ENCODE measurements around the gene LMLN. TPM values are rescaled to one million over a fixed set of nuclear protein-coding genes. Genes with fewer than 3 reads are reported as not detected.
"Not testable (repeated sequence)": the region's sequence is repeated elsewhere in the genome, so short reads cannot be mapped to it uniquely, and the experiment has no call there.

The LMLN gene
- polyA plus RNA-seq, 1 donor (not counting 4 experiments of a cell fraction or from before 2014, with no cell fraction given), result 5.2 TPM

- Histone ChIP-seq H3K27ac (ENCODE audit: control insufficient read depth, insufficient read depth, low read length) (no peak overlapping the region), H3K9ac (ENCODE audit: control insufficient read depth, extremely low read depth, insufficient read depth, low read length) (no peak overlapping the region), H3K79me2 (ENCODE audit: control insufficient read depth, insufficient read depth, low read length) (no peaks in the 10 kb centered on the region), H3K27me3 (ENCODE audit: control insufficient read depth, extremely low read depth, insufficient read depth, low read length) (no peaks in the 10 kb centered on the region), H3K9me3 (ENCODE audit: control insufficient read depth, low read depth, low read length) (no peaks in the 10 kb centered on the region), H3K9me1 (ENCODE audit: control insufficient read depth, extremely low read depth, insufficient read depth, low read length) (no peaks in the 10 kb centered on the region), H4K20me1 (ENCODE audit: control insufficient read depth, extremely low read depth, insufficient read depth, low read length) (no peaks in the 10 kb centered on the region), H3K4me1 (ENCODE audit: control insufficient read depth, extremely low read depth, insufficient read depth, low read length) (peaks cover 24% of the 10 kb centered on the region), H3K4me3 (ENCODE audit: control insufficient read depth in 2 of 3, extremely low read depth in 1 of 3, insufficient read depth in 2 of 3, low read depth in 1 of 3, low read length in 3 of 3) (no peak overlapping the region), H2AFZ (ENCODE audit: control insufficient read depth, low read length) (no peak overlapping the region), H3K4me2 (ENCODE audit: control insufficient read depth, extremely low read depth, insufficient read depth, low read depth, low read length) (no peak overlapping the region), H3K36me3 (ENCODE audit: control insufficient read depth in 2 of 2, extremely low read depth in 1 of 2, insufficient read depth in 2 of 2, low read length in 2 of 2) (no peaks in the 10 kb centered on the region)
- DNase-seq (ENCODE audit: low read depth, low spot score) (no peak), FAIRE-seq (no peak)
- TF ChIP-seq EZH2 (IDR thresholded peaks at IDR 0.05; ENCODE audit: low read length), result no peak
- TF ChIP-seq CTCF (optimal IDR thresholded peaks at IDR 0.05 in 1 of 3, IDR thresholded peaks at IDR 0.05 in 1 of 3, conservative IDR thresholded peaks at IDR 0.05 in 1 of 3; ENCODE audit: extremely low read depth in 1 of 3, insufficient read depth in 2 of 3, low read length in 3 of 3), result no peak
- dilution Hi-C loops (cut with MboI; ENCODE audit: extremely low pct_ligation_motif_present, low sequenced_read_pairs), result no loop called here
Measured at GRCh38 chr3:197963019-197963637, 3.1 kb downstream of the LMLN start.

- H2AFZ ChIP-seq (ENCODE audit: control insufficient read depth, low read length); H3K27me3 ChIP-seq (ENCODE audit: control insufficient read depth, extremely low read depth, insufficient read depth, low read length); DNase-seq (ENCODE audit: low read depth, low spot score); H3K9me3 ChIP-seq (ENCODE audit: control insufficient read depth, low read depth, low read length); H3K4me3 ChIP-seq (ENCODE audit: control insufficient read depth in 2 of 3, extremely low read depth in 1 of 3, insufficient read depth in 2 of 3, low read depth in 1 of 3, low read length in 3 of 3); H3K4me1 ChIP-seq (ENCODE audit: control insufficient read depth, extremely low read depth, insufficient read depth, low read length); H4K20me1 ChIP-seq (ENCODE audit: control insufficient read depth, extremely low read depth, insufficient read depth, low read length); H3K27ac ChIP-seq (ENCODE audit: control insufficient read depth, insufficient read depth, low read length); FAIRE-seq; H3K36me3 ChIP-seq (ENCODE audit: control insufficient read depth in 2 of 2, extremely low read depth in 1 of 2, insufficient read depth in 2 of 2, low read length in 2 of 2); H3K79me2 ChIP-seq (ENCODE audit: control insufficient read depth, insufficient read depth, low read length); H3K9ac ChIP-seq (ENCODE audit: control insufficient read depth, extremely low read depth, insufficient read depth, low read length); H3K9me1 ChIP-seq (ENCODE audit: control insufficient read depth, extremely low read depth, insufficient read depth, low read length); H3K4me2 ChIP-seq (ENCODE audit: control insufficient read depth, extremely low read depth, insufficient read depth, low read depth, low read length); dilution Hi-C loops (cut with MboI; ENCODE audit: extremely low pct_ligation_motif_present, low sequenced_read_pairs): not testable (repeated sequence)
Measured at GRCh38 chr3:197967337-197967989, 7.4 kb downstream of the LMLN start.

Data from keratinocyte (primary cell).